HG03064 (cell line): ENCODE data around the gene GPR61.

Experiments
- ATAC-seq: cut with Tn5 transposase; IDR thresholded peaks from one replicate; pipeline ENCODE4 v1.9.1; 2021; ENCODE audit warnings: low read depth; ENCODE audit not compliant: unreplicated experiment

The GPR61 gene, protein sequence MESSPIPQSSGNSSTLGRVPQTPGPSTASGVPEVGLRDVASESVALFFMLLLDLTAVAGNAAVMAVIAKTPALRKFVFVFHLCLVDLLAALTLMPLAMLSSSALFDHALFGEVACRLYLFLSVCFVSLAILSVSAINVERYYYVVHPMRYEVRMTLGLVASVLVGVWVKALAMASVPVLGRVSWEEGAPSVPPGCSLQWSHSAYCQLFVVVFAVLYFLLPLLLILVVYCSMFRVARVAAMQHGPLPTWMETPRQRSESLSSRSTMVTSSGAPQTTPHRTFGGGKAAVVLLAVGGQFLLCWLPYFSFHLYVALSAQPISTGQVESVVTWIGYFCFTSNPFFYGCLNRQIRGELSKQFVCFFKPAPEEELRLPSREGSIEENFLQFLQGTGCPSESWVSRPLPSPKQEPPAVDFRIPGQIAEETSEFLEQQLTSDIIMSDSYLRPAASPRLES

DNA sequence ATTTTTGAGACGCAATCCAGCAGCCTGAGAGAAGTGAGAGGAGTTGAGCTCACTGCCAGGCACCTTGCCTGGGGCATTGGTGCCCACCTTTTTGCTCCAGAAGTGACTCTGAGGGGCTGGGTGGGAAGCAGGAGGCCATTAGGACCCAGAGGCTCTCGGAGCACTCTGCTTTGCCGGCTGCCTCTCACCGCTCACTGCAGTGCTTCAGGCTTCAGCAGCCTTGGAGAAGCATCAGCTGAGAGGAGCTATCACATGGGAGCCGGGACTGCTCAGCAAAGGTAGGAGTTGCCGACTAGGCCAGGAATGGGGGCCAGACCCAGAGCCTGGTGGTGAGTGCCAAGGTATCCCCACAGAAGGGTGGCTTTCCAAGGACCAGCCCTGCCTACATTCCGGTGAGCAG, at the start of gene GPR61:
Gene GPR61 (plus strand): TSS at position 197 of the 400 bp plus-strand sequence. CDS start 3,151 bp downstream, outside the sequence.
- no peak for ATAC-seq

DNA sequence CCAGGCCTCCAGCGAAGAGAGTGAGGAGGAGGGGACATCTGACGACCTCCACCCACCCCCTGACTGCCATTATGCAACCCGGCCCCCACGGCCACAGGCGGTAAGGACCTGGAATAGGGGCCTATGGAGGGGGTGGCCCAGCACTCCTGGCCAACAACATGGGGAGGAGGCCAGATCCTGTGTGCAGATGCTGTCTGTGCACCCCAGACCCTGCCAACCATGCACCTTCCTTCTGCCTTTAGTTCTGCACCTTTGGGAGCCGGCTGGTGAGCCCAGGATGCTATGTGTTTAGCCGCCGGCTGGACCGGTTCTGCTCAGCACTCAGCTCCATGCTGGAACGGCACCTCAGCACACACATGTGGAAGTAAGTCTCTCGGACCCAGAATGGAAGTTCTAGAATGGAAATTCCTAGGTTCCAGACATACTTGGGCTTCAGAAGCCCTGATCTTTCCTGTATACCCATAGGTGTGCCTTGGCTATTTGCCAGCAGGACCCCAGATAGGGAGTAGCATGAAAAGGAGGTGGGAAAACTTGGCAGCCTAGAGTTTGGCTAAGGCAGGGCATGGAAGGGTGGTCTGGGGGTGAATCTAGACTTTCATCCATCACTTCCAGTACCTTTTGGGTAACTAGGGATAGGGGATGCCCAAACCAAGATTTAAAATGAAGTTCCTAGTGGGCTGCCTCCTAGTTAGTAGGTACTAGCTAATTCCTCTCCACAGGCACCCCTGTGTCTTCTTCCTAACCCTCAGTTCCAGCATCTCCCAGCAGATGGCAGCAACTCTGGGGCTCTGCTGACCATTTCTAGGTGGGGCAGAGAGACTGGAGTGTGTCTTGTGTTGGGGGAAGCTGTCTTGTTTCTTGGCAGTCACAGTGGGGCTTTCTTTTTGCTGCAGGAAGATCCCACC, 49.4 kb upstream of the GPR61 start:
- no peak for ATAC-seq

DNA sequence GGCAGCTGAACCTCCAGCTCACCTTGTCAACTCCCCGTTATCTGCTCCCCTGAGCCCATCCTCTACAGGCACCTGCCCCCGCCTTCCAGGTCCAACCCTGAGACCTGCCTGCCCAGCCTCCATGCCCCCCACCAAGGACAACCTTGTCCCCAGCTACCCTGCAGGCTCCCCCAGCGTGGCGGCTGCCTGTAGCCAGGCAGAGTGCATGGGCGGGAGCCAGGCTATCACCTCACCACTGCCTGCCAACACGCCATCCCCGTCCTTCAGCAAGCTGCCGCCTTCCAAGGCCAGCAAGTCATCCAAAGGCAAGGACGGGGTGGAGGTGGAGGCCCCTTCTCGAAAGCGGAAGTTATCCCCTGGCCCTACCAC, 48.8 kb upstream of the GPR61 start:
- no peak for ATAC-seq

DNA sequence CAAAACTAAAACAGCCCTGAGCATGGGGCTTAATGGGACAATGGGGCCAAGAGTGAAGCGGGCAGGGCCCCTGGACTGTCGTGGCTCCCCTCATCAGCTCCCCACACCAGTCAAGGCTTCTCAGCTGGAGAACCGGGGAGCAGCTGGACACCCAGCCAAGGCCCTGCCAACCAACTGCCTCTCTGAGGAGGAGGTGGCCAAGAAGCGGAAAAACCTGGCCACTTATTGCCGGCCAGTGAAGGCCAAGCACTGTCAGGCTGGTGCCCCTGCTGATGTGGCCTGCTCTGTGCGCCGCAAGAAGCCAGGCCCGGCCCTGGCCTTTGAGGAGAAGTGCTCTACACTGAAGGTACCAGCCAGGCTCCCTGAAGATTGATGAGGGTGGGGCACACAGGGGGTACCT, 48.3 kb upstream of the GPR61 start:
- no peak for ATAC-seq

DNA sequence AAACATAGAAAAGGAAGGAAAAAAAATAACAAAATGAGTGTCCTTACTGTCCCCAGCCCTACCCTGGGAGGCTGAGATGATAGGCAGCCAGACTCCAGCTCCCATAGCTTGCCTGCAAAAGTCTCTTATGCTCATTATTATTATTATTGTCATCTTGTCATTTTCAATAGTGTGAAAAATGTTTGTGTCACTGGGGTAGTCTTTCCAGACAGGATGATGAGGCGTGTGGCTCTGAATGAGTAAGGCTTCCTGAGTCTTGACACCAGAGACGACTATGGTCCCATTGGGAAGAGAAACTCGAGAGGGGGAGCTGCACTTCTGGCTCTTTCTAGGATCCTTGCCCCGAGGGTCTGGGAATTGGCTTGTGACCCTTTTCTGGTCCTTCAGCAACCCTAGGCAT, 46.9 kb upstream of the GPR61 start:
- no peak for ATAC-seq

DNA sequence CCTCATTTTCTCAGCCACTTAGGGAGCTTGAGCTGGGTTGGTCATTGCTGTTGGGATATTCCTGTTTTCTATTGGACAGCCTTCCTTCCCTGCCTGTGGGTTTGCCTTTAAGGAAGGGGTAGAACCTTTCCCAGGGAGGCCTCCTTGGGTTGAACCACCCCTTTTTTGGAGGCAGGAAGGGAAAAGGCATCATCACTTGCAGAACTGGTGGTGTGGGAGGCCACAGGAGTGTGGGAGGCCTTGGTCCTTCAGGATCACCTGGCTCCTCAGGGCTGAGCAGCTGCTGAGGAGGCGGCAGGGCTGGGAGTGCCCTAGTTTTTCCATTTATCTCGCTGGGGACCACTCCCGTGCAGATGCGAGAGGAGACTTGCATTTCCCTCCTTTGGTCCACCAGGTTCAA, 46.4 kb upstream of the GPR61 start:
- no peak for ATAC-seq

DNA sequence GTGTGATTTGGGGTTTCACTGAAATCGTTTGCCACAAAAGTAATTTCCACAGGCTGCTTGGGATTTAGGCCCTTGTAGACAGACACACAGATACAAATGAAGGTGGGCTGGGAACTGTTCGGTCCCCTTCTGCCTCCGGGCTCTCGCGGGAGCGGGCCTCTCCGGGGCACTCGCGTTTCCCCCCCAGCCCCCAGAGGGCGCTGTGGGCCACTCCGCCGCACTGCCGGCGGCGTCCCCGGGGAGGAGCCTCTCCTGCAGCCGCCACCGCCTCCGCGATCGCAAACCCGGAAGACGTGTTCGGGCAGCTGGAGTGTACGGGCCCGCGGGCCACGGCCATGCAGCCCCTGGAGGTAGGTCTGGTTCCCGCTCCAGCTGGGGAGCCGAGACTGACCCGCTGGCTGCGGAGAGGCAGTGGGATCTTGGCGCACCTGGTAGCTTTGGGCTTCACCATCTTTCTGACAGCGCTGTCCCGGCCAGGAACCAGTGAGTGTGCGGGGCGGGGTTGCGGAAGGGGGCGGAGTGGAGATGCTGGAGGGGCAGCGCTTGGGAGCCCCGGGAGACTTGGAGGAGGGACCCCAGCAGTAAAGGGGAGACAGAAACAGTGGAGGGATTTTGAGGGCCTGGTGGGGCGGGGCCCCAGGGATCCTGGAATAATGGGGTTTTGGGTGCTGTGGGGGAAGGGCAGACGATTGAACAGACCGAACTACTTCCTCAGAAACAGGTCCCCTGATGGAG, 45.7 kb upstream of the GPR61 start, which contains the start of gene CYB561D1:
Gene CYB561D1 (plus strand): TSS at position 290 of the 735 bp plus-strand sequence. CDS start 46 bp downstream, at position 336.
- ATAC-seq: peak; percentile 91

DNA sequence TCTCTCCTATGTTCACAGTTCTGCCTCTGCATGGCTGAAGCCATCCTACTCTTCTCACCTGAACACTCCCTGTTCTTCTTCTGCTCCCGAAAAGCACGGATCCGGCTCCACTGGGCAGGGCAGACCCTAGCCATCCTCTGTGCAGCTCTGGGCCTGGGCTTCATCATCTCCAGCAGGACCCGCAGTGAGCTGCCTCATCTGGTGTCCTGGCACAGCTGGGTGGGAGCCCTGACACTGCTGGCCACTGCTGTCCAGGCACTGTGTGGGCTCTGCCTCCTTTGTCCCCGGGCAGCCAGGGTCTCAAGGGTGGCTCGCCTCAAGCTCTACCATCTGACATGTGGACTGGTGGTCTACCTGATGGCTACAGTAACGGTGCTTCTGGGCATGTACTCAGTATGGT, 43.9 kb upstream of the GPR61 start:
- ATAC-seq: no peak

DNA sequence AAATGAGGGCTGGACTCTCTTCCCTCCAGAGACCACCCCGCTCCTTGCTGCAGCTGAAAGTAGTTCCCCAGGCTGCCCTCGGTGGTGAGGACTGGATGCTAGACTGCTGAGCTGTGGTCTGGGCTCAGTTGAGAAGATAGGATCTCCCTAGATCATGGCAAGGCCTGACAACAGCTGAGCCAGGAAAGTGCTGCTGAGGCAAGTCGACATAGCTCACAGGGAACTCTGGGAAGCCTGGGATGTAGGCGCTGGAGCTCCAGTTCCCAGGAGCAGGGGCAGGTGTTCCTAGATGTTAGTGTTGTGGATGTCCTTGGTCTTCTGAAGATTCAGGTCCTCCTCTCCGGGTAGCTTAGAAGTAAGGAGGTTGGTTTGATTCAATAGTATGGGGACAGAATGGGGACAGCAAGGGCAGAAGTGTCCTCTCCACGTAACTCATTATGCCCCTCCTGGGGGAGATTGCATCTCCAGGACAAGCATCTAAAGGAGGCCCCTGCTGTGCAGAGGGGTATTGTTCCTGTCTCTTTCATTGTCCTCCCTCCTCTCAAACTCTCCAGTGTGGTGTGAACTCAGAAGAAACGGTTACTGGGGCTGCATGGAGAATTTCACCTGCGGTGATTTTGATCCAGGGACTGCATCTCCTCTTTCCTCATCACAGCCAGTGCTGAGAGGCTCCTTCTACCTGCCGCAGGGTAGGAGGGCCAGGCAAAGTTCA, 42.1 kb upstream of the GPR61 start:
- ATAC-seq: no peak

DNA sequence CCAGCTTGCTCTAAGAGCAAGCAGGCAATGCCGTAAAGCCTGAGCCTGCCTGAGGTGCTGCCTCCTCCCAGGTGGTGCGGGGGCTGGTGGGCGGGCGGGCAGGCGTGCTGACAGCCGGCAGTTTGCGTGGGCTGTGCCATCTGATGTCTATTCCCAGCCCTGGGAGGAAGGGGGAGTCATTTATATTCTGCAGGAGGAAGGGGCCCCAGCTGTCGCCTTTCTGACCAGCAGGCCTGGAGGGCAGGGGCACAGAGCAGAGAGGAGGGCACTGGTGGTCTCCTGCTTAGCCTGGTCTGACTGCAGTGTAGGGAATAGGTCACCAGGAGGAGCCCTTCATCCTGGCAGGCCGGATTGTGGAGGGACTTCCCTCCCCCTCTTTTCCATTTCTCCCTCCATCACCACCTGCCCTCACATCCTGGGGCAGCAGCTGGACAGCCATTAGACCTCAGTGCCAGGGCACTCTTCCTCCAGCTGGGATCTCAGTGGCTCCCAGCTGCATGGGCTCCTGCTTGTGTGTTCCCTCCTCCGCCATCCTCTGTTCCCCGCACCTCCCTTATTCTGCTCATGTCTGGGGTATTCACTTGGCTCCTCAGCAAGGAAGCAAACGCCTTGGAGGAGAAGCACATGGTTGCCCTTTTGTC, 41.4 kb upstream of the GPR61 start:
- no peak for ATAC-seq

DNA sequence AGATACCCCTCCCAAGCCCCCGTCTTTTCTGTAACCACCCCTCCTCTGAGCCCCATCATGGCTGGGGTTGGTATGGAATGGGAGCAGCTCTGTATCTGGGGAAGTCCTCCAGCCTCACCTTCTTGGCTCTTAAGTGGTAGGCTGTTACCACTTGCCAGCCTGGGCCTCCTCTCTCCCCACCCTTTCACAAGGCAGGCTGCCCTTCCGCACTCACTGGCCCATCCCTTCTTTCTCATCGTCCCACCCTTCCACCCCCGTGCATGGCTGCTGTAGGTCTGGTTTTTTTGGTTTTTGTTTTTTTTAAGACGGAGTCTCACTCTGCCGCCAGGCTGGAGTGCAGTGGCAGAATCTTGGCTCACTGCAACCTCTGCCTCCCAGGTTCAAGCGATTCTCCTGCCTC, 40.6 kb upstream of the GPR61 start:
- no peak for ATAC-seq

DNA sequence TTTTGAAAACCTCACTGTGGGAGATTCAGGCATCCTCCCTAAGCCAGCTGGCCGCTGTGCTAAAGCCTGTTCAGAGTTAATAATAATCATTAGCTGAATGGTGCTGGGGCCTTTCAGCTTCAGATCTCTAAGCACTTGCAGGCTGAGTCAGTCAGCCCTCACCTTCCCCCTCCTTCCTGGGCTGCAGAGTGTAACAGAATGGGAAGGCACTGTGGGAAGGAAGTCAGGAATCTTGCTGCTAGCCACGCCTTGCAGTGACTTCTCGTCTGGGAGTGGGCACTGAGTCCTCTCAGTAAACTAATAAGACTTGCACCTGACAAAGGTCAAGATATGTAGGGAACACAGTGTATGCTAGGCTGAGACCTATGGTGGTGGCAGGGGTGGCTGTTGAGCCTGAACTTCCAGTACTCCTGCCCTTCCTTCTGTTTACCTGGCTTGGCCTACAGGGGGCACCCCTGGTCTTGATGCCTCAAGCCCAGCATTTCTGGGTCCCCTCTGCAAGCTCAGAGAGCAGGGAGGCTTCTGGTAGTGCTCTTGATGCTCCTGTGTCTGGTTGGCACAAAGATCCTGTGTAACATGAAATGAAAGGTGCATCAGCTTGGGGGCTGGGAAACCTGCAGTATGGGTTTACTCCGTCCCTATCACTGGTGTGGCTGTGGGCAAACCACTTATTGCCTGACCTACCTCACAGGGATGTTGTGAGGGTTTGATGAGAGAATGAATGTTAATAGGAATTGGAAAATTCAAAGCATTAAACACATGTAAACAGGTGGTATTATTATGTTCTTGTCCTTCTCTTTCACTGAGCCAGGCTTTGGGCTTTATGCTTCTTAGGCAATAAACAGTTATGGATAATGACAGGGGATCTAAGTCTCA, 39.8 kb upstream of the GPR61 start:
- ATAC-seq: no peak

DNA sequence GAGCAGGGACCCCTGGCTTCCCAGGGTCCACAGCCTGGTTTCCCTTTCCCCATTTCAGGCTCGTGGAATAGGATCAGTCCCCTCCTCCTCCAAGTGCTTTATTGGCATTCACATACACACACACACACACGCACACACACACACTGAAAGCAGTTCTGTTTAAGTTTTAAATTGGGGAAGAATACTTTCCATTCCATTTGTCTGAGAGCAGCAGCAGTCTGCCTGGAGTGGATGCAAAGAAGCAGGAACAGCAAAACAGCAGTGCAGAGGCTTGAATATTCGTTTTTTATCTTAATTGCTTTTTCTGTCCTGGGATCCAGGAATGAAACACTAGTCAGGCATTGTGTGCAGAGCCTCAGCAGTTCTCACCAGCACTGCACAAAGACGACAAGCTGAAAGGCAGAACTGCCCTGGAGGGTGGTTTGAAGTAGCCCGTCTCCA, 38.7 kb upstream of the GPR61 start:
- no peak for ATAC-seq

DNA sequence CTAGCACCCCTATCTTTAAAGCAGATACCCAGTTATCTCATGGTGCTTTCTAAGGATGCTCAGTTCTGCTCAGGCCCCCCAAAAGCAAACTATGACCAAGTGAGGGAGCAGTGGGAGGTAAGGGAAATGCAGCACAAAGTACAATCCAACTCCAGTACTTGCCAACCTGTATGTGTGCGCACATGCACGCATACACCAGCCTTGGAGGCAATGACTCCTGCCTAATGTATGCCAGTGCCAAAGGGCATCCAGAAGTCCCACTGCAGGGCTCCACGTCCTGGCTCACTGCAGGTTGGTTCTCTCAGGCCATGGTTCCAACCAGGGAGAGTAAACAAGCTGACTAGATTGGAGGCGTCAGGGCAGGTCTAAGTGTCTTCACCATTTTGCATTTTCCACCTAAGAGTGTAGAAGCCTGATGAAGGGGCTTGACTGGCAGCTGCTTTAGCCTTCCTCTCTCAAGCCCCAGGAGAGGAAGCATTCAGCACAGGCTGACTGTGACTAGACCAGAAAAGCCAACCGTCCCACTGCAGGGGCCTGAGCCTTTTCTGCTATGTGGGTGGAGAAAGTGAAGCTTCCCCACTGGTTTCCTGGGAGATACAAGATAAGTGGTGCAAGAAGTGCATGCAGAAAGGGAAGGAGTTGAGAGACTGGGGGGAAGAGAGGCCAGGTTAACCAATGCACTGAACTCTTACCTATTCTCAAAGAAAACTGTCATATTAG, 37.9 kb upstream of the GPR61 start:
- no peak for ATAC-seq

DNA sequence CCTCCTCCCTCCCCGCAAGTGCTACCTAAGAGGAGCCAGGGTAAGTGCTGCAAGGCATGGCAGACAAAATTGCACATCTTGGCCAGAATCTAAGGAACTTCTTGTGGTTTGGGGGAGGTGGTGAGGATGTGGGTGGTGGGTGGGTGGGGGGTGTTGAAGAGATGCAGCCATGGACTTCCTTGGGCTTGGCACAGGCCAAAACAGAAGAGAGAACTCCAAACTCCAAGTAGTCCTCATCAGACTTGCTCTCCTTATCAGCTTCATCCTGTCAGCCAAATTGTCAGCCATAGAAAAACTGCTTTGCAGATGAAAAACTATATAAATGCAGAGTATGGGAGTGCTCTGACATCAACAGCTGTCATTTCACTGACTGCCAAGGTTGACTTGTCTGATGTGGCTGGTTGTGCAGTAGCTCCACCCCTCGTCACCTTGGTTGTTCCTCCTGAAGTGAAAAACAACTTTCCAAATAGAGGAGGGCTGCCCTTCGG, 37.3 kb upstream of the GPR61 start:
- no peak for ATAC-seq

DNA sequence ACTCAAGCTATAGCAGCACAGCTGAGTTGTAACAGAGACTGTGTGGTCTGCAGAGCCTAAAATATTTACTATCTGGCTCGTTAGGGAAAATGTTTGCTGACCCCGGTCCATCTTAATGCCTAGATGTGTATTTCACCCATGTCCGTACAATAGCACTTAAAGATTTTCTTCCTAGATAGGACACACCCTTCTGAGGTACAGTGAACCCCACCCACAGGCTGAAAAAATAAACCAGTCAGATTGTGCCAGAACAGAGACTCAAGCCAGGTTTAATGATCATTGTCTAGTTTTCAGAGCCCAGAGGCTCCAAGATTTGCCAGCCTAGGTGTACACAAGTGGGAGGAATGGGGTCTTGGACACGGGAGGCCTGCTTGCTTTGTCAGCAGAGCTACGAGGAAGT, 35.7 kb upstream of the GPR61 start:
- ATAC-seq: no peak

DNA sequence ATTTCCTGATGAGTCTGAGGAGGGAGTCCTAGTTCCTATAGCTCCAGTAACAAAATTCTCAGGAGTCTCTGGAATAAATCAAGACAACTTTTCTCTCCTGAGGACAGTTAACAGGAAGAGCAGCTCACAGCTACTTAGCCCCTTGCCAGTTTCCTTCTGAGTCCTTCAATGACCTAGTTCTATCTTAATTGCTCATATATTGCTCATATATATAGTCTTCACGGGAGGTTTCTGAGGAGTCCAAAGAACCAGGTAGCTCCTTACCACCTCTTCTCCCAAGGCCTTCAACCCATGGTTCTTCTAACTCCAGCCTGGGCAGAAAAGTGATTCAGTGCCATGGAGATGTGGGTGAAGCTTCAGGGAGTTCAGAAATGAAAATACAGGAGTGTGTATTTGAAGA, 34.7 kb upstream of the GPR61 start:
- ATAC-seq: no peak
